ENCODE measurements around the gene NPIPB8. TPM values are rescaled to one million over a fixed set of nuclear protein-coding genes. Genes with fewer than 3 reads are reported as not detected.

The NPIPB8 gene
- total and polyA plus RNA-seq, 2 of the 13 experiments (the other 11 are each of a cell fraction or from before 2014, with no cell fraction given), result 0.49 to 2.3 TPM

GRCh38 chr16:28610595-28611191 lies 27.2 kb upstream of the NPIPB8 start (continued):
- TF ChIP-seq MXD1 (CRISPR knock-in tag; IDR thresholded peaks at IDR 0.05), result peak; percentile 72
- 0 out of 2 replicates have a peak, but pooled peaks have one; percentile 45 for TF ChIP-seq BHLHE40 (IDR thresholded peaks at IDR 0.05; ENCODE audit: low read length)
- peak; percentile 70; the same call in 1 of the 2 replicates for TF ChIP-seq ZGPAT (CRISPR knock-in tag; IDR thresholded peaks at IDR 0.05)
- TF ChIP-seq AKAP8 (CRISPR knock-in tag; IDR thresholded peaks at IDR 0.05), result 0 out of 2 replicates have a peak, but pooled peaks have one; percentile 23
- TF ChIP-seq ETV5 (CRISPR knock-in tag; IDR thresholded peaks at IDR 0.05; ENCODE audit: borderline replicate concordance), result 0 out of 2 replicates have a peak, but pooled peaks have one; percentile 16
- TF ChIP-seq ZNF83 (CRISPR knock-in tag; IDR thresholded peaks at IDR 0.05; ENCODE audit: borderline replicate concordance), result 0 out of 2 replicates have a peak, but pooled peaks have one; percentile 10
- TF ChIP-seq ZNF580 (CRISPR knock-in tag; IDR thresholded peaks at IDR 0.05; ENCODE audit: borderline replicate concordance, low read depth), result 0 out of 2 replicates have a peak, but pooled peaks have one; percentile 60
- no peak for TF ChIP-seq SALL1 (CRISPR knock-in tag; IDR thresholded peaks at IDR 0.05)
- TF ChIP-seq ZNF530 (CRISPR knock-in tag; IDR thresholded peaks at IDR 0.05; ENCODE audit: low read depth), result no peak
- no peak for TF ChIP-seq SKIL (CRISPR knock-in tag; IDR thresholded peaks at IDR 0.05; ENCODE audit: borderline replicate concordance)
- TF ChIP-seq PAF1 (CRISPR knock-in tag; IDR thresholded peaks at IDR 0.05), result no peak
- TF ChIP-seq WIZ (CRISPR knock-in tag; IDR thresholded peaks at IDR 0.05), result 0 out of 2 replicates have a peak, but pooled peaks have one; percentile 73
- no peak for TF ChIP-seq BATF2 (CRISPR knock-in tag; IDR thresholded peaks at IDR 0.05)
- TF ChIP-seq ZNF335 (CRISPR knock-in tag; IDR thresholded peaks at IDR 0.05), result peak; percentile 37; the same call in 1 of the 2 replicates
- TF ChIP-seq HMGXB4 (CRISPR knock-in tag; IDR thresholded peaks at IDR 0.05; ENCODE audit: borderline replicate concordance in 1 of 2, low read depth in 1 of 2), result no peak
- no peak for TF ChIP-seq ZNF761 (CRISPR knock-in tag; conservative IDR thresholded peaks at IDR 0.05)
- 0 out of 2 replicates have a peak, but pooled peaks have one; percentile 41 for TF ChIP-seq ZNF710 (CRISPR knock-in tag; IDR thresholded peaks at IDR 0.05; ENCODE audit: borderline replicate concordance)
- peak; percentile 35; the same call in 1 of the 2 replicates for TF ChIP-seq HIVEP1 (CRISPR knock-in tag; IDR thresholded peaks at IDR 0.05)
- TF ChIP-seq KAT7 (CRISPR knock-in tag; IDR thresholded peaks at IDR 0.05; ENCODE audit: borderline replicate concordance), result no peak

Measured in HepG2 (cell line).